ENCODE measurements around the gene A1CF.
"Not testable (repeated sequence)": the region's sequence is repeated elsewhere in the genome, so short reads cannot be mapped to it uniquely, and the experiment has no call there.

The A1CF gene

DNA sequence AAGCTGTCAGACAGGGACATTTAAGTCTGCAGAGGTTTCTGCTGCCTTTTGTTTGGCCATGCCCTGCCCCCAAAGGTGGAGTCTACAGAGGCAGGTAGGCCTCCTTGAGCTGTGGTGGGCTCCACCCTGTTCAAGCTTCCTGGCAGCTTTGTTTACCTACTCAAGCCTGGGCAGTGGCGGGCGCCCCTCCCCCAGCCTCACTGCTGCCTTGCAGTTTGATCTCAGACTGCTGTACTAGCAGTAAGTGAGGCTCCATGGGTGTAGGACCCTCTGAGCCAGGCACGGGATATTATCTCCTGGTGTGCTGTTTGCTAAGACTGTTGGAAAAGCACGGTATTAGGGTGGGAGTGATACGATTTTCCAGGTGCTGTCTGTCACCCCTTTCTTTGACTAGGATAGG is 97.5 kb downstream of the A1CF start:
- DNase-seq = not testable (repeated sequence)

DNA sequence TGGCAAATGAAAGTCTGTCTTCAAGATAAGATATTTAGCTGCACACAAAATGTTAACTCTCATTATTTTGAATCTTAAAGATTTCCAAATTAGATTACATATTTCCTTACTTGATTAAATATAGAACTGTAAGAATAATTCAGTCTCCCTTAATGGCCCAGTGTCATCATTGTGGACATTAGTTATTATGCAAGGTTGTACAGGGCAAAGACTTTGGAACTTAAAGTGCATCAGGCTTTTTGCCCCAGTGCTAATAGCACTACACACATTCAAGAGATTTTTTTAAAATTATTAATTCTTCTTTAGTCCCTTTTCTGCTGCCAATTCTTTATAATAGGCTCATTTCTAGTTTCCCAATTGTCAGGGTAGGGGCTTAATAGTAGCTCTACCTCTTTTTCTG is 103.4 kb downstream of the A1CF start:
- DNase-seq = not testable (repeated sequence)

DNA sequence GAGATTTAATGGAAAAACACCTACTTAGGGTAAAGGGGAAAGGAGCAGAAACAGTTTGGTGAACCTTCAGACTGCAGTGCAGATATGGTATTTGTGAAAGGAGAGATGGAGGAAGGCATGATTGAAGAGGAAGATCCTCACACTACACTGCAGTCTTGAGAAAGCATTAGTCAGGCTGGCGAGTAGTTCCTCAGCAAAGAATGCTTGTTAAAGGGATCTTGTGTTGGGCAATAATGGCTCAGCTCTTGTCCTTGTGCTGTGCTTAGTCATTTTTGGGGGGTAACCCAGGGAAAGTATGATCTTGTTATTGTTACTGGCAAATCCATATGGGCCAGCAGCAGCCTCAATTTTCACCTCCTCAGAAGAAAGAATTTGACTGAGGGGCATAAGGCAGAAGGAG is 105.4 kb downstream of the A1CF start:
- not testable (repeated sequence) for DNase-seq

DNA sequence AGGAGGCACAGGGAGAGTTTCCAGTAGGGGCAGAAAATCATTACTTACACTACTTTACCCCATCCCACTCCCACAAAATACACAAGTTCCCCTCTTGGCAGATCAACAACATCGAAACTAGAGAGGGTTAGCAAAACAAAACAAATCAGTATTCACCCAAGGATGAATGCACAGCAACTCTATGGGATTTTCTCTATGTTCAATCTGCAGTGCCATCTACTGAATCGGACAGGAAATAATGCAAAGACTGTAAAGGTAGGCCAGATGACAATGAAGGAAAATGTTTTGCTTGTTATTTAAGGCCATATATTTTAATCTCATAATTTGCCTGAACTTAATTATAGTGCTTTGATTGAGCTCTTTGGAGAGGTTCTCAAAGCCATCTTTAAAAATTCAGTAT is 110.6 kb downstream of the A1CF start:
- not testable (repeated sequence) for DNase-seq

DNA sequence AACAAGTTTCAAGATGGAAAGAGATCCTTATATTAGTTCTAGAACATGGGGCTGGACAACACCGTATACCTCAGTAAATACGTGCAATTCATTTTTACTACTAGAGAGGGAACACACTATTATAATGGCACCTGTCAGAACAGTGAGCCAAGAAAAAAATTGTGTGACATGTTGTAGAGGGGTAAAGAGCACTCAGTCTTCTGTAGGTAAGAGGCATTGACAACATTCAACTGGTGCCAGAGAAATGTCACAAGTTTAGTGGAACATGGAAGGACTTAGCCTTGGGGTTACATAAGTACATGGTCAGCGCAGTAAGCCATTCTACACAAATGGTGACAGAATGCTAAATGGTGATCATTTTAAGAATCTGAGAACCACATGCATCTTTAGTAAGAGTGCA is 113.4 kb downstream of the A1CF start:
- not testable (repeated sequence) for DNase-seq

DNA sequence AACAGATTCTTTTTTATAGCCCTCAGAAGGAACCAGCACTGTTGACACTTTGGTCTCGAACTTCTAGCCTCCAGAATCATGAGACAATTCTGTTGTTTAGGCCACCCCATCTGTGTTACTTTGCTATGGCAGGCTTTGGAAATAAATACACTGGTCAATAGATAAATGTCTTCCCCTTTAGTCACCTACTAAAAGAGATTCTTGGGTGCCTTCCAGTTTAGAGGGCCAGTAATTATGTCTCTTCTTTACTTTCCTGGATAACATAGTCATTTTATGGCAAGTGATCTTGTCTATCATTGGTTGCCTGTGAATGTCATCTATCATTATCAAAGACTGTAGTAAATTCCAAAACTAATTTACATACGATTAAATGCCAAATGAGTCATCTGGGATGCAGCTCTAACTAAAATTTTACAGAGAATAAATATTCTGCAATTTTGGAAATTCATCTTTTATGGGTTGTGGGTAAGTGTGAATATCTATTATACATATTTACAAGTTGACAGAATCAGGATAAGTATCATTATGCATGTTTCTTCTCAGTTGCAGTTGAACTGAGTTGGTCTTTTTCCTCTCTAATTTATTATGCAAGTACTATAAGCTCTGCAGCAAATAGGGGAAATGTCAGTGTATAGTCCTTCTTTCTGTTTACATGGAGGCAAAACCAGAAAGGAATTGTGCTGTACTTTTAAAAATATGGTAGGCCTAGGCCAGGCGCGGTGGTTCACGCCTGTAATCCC is 118.5 kb downstream of the A1CF start:
- DNase-seq = not testable (repeated sequence)
